CD4-positive, alpha-beta T cell (primary cell): Measurements from ENCODE around the gene ASTN2. TPM values are rescaled to one million over a fixed set of nuclear protein-coding genes. Genes with fewer than 3 reads are reported as not detected.

ENCODE experiments used
- ATAC-seq: fragments of 200-7000 bp; cut with Tn5 transposase; one replicate; pipeline ENCODE4 v1.10.0; 2022; ENCODE audit warnings: mild to moderate bottlenecking; ENCODE audit not compliant: poor library complexity
- CTCF ChIA-PET: fragments of 350-600 bp; sonication (Branson Sonifier 250); formaldehyde crosslinking; loops from one replicate; lab custom pipeline; 2021; ENCODE audit warnings: antibody characterized with exemption, inconsistent platforms; lab: Charles Lee
- POLR2A ChIA-PET: fragments of 350-600 bp; sonication (Branson Sonifier 250); formaldehyde crosslinking; loops from one replicate; lab custom pipeline; 2021; ENCODE audit warnings: antibody characterized with exemption, inconsistent platforms; lab: Charles Lee
- DNase-seq, 14 experiments: peaks; one replicate each; pipeline ENCODE4 v3.0.0-alpha.2; 2013 to 2020; ENCODE audit warnings: mixed read lengths in 2 of 14
- H3K27ac ChIP-seq, 2 donors: one replicate each; pipeline versions ENCODE4 v1.5.1 to v1.7.0; 2013; ENCODE audit warnings: low read length in 2 of 2, low read depth in 1 of 2, mild to moderate bottlenecking in 1 of 2
- H3K27me3 ChIP-seq, 2 experiments: 1 replicate in 1 of 2; 2 replicates in 1 of 2; pipeline versions ENCODE4 v1.6.1 to v1.7.0; 2013; ENCODE audit warnings: low read length in 2 of 2, control low read depth in 1 of 2, mild to moderate bottlenecking in 1 of 2, moderate library complexity in 1 of 2; ENCODE audit not compliant: insufficient read depth in 2 of 2, control insufficient read depth in 1 of 2
- H3K36me3 ChIP-seq: one replicate; pipeline ENCODE4 v1.6.1; 2013; ENCODE audit warnings: low read length, control low read depth; ENCODE audit not compliant: insufficient read depth
- H3K4me1 ChIP-seq: one replicate; pipeline ENCODE4 v1.6.1; 2013; ENCODE audit warnings: low read length, control low read depth; ENCODE audit not compliant: insufficient read depth
- H3K4me3 ChIP-seq: one replicate; pipeline ENCODE4 v1.5.1; 2013; ENCODE audit warnings: mild to moderate bottlenecking, low read length, moderate library complexity
- H3K9me3 ChIP-seq, 2 experiments: 1 replicate in 1 of 2; 2 replicates in 1 of 2; pipeline versions ENCODE4 v1.6.1 to v1.7.0; 2013; ENCODE audit warnings: low read length in 2 of 2, mild to moderate bottlenecking in 2 of 2, control low read depth in 1 of 2, moderate library complexity in 1 of 2; ENCODE audit not compliant: control insufficient read depth in 1 of 2, insufficient read depth in 1 of 2
- H3K27ac Mint-ChIP-seq: one replicate; pipeline ENCODE4 v1.8.0; 2020; ENCODE audit warnings: mixed read lengths
- H3K27me3 Mint-ChIP-seq: one replicate; pipeline ENCODE4 v1.8.0; 2021; ENCODE audit warnings: mixed read lengths
- H3K36me3 Mint-ChIP-seq: one replicate; pipeline ENCODE4 v1.8.0; 2021; ENCODE audit warnings: low read depth, mixed read lengths
- H3K4me1 Mint-ChIP-seq: one replicate; pipeline ENCODE4 v1.8.0; 2021; ENCODE audit warnings: low read depth, mixed read lengths
- H3K4me3 Mint-ChIP-seq: one replicate; pipeline ENCODE4 v1.8.0; 2020; ENCODE audit warnings: mild to moderate bottlenecking, mixed read lengths
- H3K9me3 Mint-ChIP-seq: one replicate; pipeline ENCODE4 v1.8.0; 2020; ENCODE audit warnings: mixed read lengths
- CTCF ChIP-seq: fragments of 200-600 bp; IDR thresholded peaks from one replicate; pipeline ENCODE4 v1.8.0; 2022; ENCODE audit warnings: antibody characterized with exemption, mild to moderate bottlenecking
- intact Hi-C, 2 experiments: fragments of 100-400 bp; cut with DNase I in 1 of 2; cut with micrococcal nuclease in 1 of 2; formaldehyde crosslinking; loops; one replicate each; pipeline versions ENCODE4 v1.15.1 to v1.9.0; 2023 to 2025; cut with DNase I, micrococcal nuclease
- total RNA-seq, 174 experiments: library from RNA in 2 of 174; stranded (reverse) in 2 of 174; gene quantifications; one replicate each; pipeline ENCODE4 v1.2.3 and lab custom pipeline; 2021 to 2026

ASTN2 gene
- total RNA-seq, 2 experiments from 2014 or later: 2.3 to 2.4 TPM

DNA sequence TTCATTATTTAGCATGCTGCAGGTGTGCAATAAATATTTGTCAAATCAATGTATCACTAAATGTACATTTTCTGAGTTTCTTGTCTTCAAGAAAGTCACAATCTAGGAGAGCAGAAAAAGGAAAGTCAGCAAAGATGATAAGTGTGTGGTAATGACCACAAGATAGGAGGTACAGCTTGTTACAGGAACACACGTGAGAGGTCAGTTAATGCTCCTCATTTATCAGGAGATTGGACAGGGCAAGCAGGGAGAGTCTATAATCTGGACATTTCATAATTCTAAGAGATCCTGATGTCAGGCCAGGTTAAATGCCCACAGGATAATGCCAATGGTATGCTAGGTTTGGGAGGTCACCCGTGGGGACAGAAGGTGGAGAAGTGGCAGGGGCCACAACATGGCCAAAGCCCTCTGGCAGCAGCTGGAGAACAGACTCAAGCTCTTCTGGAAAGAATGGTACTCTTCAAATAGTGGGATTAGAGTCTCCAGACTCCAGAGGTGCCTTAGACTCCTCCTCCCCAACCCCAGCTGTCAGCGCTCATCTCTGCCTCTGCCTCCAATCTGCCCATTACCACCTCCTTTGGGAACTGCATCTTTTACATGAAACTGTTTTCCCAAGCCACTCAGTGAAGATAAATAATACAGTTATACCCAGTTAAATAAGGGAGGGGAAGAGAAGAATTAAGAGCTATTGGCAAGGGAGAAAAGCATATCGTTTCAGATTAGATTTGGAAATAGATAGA, 114.3 kb downstream of the ASTN2 start:
- H3K9me3 ChIP-seq: no peaks in the 10 kb centered on the region
- no peak overlapping the region for H3K4me3 Mint-ChIP-seq
- DNase-seq (no peak), ATAC-seq (no peak)
- no peaks in the 10 kb centered on the region for H3K27me3 ChIP-seq
- no peak overlapping the region for H3K27ac ChIP-seq
- ChIA-PET CTCF (no interaction called here), POLR2A (no interaction called here)
- H3K27ac Mint-ChIP-seq: no peak overlapping the region
- intact Hi-C loops: no loop called here
- no peak overlapping the region for H3K4me3 ChIP-seq
- H3K4me1 ChIP-seq: no peaks in the 10 kb centered on the region
- TF ChIP-seq CTCF: no peak
- no peaks in the 10 kb centered on the region for H3K27me3 Mint-ChIP-seq
- H3K36me3 ChIP-seq: no peaks in the 10 kb centered on the region
- no peaks in the 10 kb centered on the region for H3K36me3 Mint-ChIP-seq
- peaks cover 2% of the 10 kb centered on the region for H3K9me3 Mint-ChIP-seq
- no peaks in the 10 kb centered on the region for H3K4me1 Mint-ChIP-seq

DNA sequence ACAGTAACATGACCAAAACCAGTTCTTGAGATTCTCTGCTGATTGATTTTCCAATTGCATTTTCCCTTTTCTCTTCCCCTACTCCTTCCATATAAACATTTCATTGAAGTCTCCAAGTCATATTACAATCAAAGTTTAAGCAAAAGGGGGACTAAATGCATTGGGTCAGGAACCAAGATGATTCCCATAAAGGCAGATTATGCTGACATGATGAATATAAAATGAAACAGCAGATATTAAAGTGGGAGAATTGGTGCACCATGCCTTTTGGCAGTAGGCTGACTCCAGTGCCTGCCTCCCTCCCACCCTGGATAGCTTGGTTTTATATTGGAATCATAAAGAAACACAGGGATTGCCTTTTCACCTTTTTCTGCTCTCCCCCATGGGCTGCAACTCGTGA, 118.4 kb downstream of the ASTN2 start:
- H3K27me3 ChIP-seq: no peaks in the 10 kb centered on the region
- Mint-ChIP-seq H3K27me3 (no peaks in the 10 kb centered on the region), H3K9me3 (peaks cover 5% of the 10 kb centered on the region), H3K36me3 (no peaks in the 10 kb centered on the region), H3K4me3 (no peak overlapping the region), H3K4me1 (no peaks in the 10 kb centered on the region), H3K27ac (no peak overlapping the region)
- no peak for TF ChIP-seq CTCF
- H3K4me1 ChIP-seq: no peaks in the 10 kb centered on the region
- H3K4me3 ChIP-seq: no peak overlapping the region
- no peaks in the 10 kb centered on the region for H3K36me3 ChIP-seq
- ATAC-seq: no peak
- no peak for DNase-seq
- H3K9me3 ChIP-seq: peaks cover 0 to 7% of the 10 kb centered on the region in 2 experiments
- CTCF ChIA-PET: no interaction called here
- H3K27ac ChIP-seq: no peak overlapping the region
- intact Hi-C loops: no loop called here
- POLR2A ChIA-PET: no interaction called here

GRCh38 chr9:117293206-117294114, 121.4 kb downstream of the ASTN2 start:
- Mint-ChIP-seq H3K4me3 (no peak overlapping the region), H3K27ac (no peak overlapping the region), H3K36me3 (no peaks in the 10 kb centered on the region), H3K4me1 (no peaks in the 10 kb centered on the region), H3K27me3 (no peaks in the 10 kb centered on the region), H3K9me3 (peaks cover 3% of the 10 kb centered on the region)
- H3K27ac ChIP-seq: no peak overlapping the region
- no peaks in the 10 kb centered on the region for H3K27me3 ChIP-seq
- no peaks in the 10 kb centered on the region for H3K4me1 ChIP-seq
- ChIA-PET POLR2A (no interaction called here), CTCF (no interaction called here)
- intact Hi-C loops: no loop called here
- H3K36me3 ChIP-seq: no peaks in the 10 kb centered on the region
- DNase-seq: no peak
- no peak for ATAC-seq
- no peak overlapping the region for H3K4me3 ChIP-seq
- no peak for TF ChIP-seq CTCF
- peaks cover 0 to 12% of the 10 kb centered on the region in 2 experiments for H3K9me3 ChIP-seq
